HepG2 (cell line): ENCODE data around the gene HOXA10. TPM values are rescaled to one million over a fixed set of nuclear protein-coding genes. Genes with fewer than 3 reads are reported as not detected.
A peak's percentile ranks its signal among the peaks of the same experiment; 100 is the strongest.

Experiments
- ARNT ChIP-seq: fragments of 450-650 bp; IDR thresholded peaks from 2 replicates; pipeline ENCODE4 v1.6.1; 2017
- EHMT2 ChIP-seq: fragments of 200-600 bp; sonication (generic); IDR thresholded peaks from 2 replicates; pipeline ENCODE4 v1.7.0; 2017; ENCODE audit warnings: antibody characterized with exemption, low read depth, low read length, borderline replicate concordance
- IKZF4 ChIP-seq: sonication (generic); formaldehyde crosslinking; IDR thresholded peaks from 2 replicates; pipeline ENCODE4 v1.5.1; 2020; ENCODE audit warnings: borderline replicate concordance, mild to moderate bottlenecking, low read depth, missing genetic modification reagents; ENCODE audit errors: not compliant biosample characterization
- JARID2 ChIP-seq: sonication (generic); formaldehyde crosslinking; IDR thresholded peaks from 2 replicates; pipeline ENCODE4 v1.8.1; 2023; ENCODE audit warnings: missing genetic modification reagents, inconsistent platforms; ENCODE audit not compliant: insufficient replicate concordance
- KMT2B ChIP-seq: IDR thresholded peaks from 2 replicates; pipeline ENCODE4 v1.6.1; 2016; ENCODE audit warnings: missing genetic modification reagents, missing compliant biosample characterization
- NFATC3 ChIP-seq: sonication (generic); formaldehyde crosslinking; IDR thresholded peaks from 2 replicates; pipeline ENCODE4 v1.5.1; 2020; ENCODE audit warnings: mild to moderate bottlenecking, missing genetic modification reagents
- PRMT3 ChIP-seq: sonication (generic); formaldehyde crosslinking; IDR thresholded peaks from 2 replicates; pipeline ENCODE4 v1.8.1; 2022; ENCODE audit warnings: low read depth, mild to moderate bottlenecking, moderate library complexity, missing genetic modification reagents, borderline replicate concordance
- RARA ChIP-seq: IDR thresholded peaks from 2 replicates; pipeline ENCODE4 v1.6.1; 2016; ENCODE audit warnings: missing genetic modification reagents, missing compliant biosample characterization
- RELA ChIP-seq: sonication (generic); formaldehyde crosslinking; IDR thresholded peaks from 2 replicates; pipeline ENCODE4 v1.4.0; 2020; ENCODE audit warnings: missing genetic modification reagents
- RNF2 ChIP-seq: fragments of 450-650 bp; conservative IDR thresholded peaks from 2 replicates; pipeline ENCODE4 v1.6.1; 2016; ENCODE audit warnings: low read depth
- SNAI1 ChIP-seq: sonication (generic); formaldehyde crosslinking; IDR thresholded peaks from 2 replicates; pipeline ENCODE4 v1.5.0; 2020; ENCODE audit warnings: mild to moderate bottlenecking, missing genetic modification reagents, borderline replicate concordance
- ZNF441 ChIP-seq: sonication (generic); formaldehyde crosslinking; IDR thresholded peaks from 2 replicates; pipeline ENCODE4 v1.7.0; 2021; ENCODE audit warnings: missing genetic modification reagents, borderline replicate concordance
- ZNF589 ChIP-seq: sonication (generic); formaldehyde crosslinking; conservative IDR thresholded peaks from 2 replicates; pipeline ENCODE4 v1.8.0; 2022; ENCODE audit warnings: mild to moderate bottlenecking, moderate library complexity, missing genetic modification reagents
- ZNF790 ChIP-seq: sonication (generic); formaldehyde crosslinking; IDR thresholded peaks from 2 replicates; pipeline ENCODE4 v1.8.0; 2022; ENCODE audit warnings: missing genetic modification reagents, mild to moderate bottlenecking, borderline replicate concordance
- ZNF839 ChIP-seq: sonication (generic); formaldehyde crosslinking; IDR thresholded peaks from 2 replicates; pipeline ENCODE4 v1.4.0; 2020; ENCODE audit warnings: missing genetic modification reagents, mild to moderate bottlenecking, borderline replicate concordance
- ZSCAN29 ChIP-seq: sonication (generic); formaldehyde crosslinking; conservative IDR thresholded peaks from 2 replicates; pipeline ENCODE4 v1.4.0; 2020; ENCODE audit warnings: mild to moderate bottlenecking, missing genetic modification reagents
- polyA plus RNA-seq, 8 experiments: library from polyadenylated mRNA; depleted of rRNA in 3 of 8; stranded (reverse) in 7 of 8; unstranded in 1 of 8; fragments of >200 nt; fragmentation: Illumina TruSeq in 4 of 8; extraction: Trizol in 4 of 8; gene quantifications; 2 replicates each; pipeline versions ENCODE4 v1.2.1 to v1.2.3, GENCODE V29; 2011 to 2016; ENCODE audit warnings: low read depth in 4 of 8, missing spikeins in 1 of 8, mixed read lengths in 1 of 8; ENCODE audit not compliant: insufficient read depth in 1 of 8
- total RNA-seq, 5 experiments: library from RNA; depleted of rRNA; stranded (reverse); fragments of >200 nt; fragmentation: Illumina TruSeq; extraction: Trizol; gene quantifications; 2 replicates each; pipeline ENCODE4 v1.2.3, GENCODE V29; 2016; ENCODE audit warnings: low read depth in 1 of 5
- TF ChIP-seq, protein P1 (sequence below): IDR thresholded peaks from 2 replicates; pipeline ENCODE4 v1.6.1; 2012; ENCODE audit warnings: inconsistent platforms
- TF ChIP-seq, protein P2 (sequence below): sonication (generic); formaldehyde crosslinking; IDR thresholded peaks from 2 replicates; pipeline ENCODE4 v1.4.0; 2020; ENCODE audit warnings: missing genetic modification reagents
- TF ChIP-seq, protein P3 (sequence below): sonication (generic); formaldehyde crosslinking; IDR thresholded peaks from 2 replicates; pipeline ENCODE4 v1.5.0; 2020; ENCODE audit warnings: mild to moderate bottlenecking, missing genetic modification reagents, borderline replicate concordance
- TF ChIP-seq, protein P4 (sequence below): sonication (generic); formaldehyde crosslinking; IDR thresholded peaks from 2 replicates; pipeline ENCODE4 v1.4.0; 2020; ENCODE audit warnings: mild to moderate bottlenecking, missing genetic modification reagents
- TF ChIP-seq, protein P5 (sequence below): sonication (generic); formaldehyde crosslinking; IDR thresholded peaks from 2 replicates; pipeline ENCODE4 v1.4.0; 2020; ENCODE audit warnings: missing genetic modification reagents

The HOXA10 gene
- total and polyA plus RNA-seq, 2 of the 13 experiments (the other 11 are each of a cell fraction or from before 2014, with no cell fraction given) = not detected

DNA sequence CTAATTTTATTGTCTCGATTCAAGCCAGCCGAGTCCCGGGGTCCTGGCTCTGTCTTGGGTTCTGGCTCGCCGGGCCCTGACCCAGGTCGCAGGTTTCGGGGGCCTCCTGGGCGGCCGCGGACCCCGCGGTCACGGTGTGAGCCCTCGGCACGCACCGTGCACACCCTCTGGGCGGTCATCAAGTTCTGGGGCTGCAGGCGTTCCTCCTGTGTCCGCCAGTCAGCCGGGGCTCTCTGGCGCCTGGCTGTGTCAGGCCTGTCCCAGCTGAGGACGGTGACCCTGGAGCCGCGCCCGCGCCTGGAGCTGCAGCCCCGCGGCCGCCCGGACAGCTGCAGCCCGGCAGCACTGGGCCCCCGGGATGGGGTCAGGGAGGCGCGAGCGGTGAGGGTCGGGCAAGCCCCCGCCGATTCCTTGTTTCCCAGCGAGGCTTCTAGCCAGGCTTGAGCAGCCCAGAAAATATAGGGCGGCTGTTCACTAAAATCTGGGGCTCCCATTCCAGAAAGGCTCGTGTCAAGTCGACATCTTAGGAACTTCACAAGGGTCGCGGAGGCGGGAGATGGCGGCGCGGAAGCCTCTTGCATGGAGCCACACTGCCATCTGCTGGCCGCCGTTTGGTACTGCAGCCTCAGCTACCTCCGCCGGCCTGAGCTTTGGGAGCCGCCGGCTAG, 13.4 kb downstream of the HOXA10 start (continued):
- no peak for TF ChIP-seq PRMT3
- no peak for TF ChIP-seq IKZF4 (CRISPR knock-in tag)
- TF ChIP-seq NFATC3 (CRISPR knock-in tag) = no peak
- TF ChIP-seq EHMT2 = no peak
- TF ChIP-seq RNF2 = peak; percentile 54; the same call in 1 of the 2 replicates
- TF ChIP-seq, protein P1, sequence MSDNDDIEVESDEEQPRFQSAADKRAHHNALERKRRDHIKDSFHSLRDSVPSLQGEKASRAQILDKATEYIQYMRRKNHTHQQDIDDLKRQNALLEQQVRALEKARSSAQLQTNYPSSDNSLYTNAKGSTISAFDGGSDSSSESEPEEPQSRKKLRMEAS = no peak
- no peak for TF ChIP-seq ZSCAN29 (CRISPR knock-in tag)
- TF ChIP-seq, protein P2, sequence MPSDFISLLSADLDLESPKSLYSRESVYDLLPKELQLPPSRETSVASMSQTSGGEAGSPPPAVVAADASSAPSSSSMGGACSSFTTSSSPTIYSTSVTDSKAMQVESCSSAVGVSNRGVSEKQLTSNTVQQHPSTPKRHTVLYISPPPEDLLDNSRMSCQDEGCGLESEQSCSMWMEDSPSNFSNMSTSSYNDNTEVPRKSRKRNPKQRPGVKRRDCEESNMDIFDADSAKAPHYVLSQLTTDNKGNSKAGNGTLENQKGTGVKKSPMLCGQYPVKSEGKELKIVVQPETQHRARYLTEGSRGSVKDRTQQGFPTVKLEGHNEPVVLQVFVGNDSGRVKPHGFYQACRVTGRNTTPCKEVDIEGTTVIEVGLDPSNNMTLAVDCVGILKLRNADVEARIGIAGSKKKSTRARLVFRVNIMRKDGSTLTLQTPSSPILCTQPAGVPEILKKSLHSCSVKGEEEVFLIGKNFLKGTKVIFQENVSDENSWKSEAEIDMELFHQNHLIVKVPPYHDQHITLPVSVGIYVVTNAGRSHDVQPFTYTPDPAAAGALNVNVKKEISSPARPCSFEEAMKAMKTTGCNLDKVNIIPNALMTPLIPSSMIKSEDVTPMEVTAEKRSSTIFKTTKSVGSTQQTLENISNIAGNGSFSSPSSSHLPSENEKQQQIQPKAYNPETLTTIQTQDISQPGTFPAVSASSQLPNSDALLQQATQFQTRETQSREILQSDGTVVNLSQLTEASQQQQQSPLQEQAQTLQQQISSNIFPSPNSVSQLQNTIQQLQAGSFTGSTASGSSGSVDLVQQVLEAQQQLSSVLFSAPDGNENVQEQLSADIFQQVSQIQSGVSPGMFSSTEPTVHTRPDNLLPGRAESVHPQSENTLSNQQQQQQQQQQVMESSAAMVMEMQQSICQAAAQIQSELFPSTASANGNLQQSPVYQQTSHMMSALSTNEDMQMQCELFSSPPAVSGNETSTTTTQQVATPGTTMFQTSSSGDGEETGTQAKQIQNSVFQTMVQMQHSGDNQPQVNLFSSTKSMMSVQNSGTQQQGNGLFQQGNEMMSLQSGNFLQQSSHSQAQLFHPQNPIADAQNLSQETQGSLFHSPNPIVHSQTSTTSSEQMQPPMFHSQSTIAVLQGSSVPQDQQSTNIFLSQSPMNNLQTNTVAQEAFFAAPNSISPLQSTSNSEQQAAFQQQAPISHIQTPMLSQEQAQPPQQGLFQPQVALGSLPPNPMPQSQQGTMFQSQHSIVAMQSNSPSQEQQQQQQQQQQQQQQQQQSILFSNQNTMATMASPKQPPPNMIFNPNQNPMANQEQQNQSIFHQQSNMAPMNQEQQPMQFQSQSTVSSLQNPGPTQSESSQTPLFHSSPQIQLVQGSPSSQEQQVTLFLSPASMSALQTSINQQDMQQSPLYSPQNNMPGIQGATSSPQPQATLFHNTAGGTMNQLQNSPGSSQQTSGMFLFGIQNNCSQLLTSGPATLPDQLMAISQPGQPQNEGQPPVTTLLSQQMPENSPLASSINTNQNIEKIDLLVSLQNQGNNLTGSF (CRISPR knock-in tag) = no peak
- TF ChIP-seq, protein P3, sequence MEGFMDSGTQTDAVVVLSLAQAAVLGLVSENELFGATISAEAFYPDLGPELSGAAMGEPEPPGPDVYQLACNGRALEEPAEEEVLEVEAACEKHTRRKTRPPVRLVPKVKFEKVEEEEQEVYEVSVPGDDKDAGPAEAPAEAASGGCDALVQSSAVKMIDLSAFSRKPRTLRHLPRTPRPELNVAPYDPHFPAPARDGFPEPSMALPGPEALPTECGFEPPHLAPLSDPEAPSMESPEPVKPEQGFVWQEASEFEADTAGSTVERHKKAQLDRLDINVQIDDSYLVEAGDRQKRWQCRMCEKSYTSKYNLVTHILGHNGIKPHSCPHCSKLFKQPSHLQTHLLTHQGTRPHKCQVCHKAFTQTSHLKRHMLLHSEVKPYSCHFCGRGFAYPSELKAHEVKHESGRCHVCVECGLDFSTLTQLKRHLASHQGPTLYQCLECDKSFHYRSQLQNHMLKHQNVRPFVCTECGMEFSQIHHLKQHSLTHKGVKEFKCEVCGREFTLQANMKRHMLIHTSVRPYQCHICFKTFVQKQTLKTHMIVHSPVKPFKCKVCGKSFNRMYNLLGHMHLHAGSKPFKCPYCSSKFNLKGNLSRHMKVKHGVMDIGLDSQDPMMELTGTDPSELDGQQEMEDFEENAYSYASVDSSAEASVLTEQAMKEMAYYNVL = peak; percentile 58; the same call in 1 of the 2 replicates
- TF ChIP-seq ZNF589 (CRISPR knock-in tag) = no peak
- no peak for TF ChIP-seq ZNF790 (CRISPR knock-in tag)
- 0 out of 2 replicates have a peak, but pooled peaks have one; percentile 17 for TF ChIP-seq RARA (CRISPR knock-in tag)
- TF ChIP-seq, protein P4, sequence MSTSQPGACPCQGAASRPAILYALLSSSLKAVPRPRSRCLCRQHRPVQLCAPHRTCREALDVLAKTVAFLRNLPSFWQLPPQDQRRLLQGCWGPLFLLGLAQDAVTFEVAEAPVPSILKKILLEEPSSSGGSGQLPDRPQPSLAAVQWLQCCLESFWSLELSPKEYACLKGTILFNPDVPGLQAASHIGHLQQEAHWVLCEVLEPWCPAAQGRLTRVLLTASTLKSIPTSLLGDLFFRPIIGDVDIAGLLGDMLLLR (CRISPR knock-in tag) = peak; percentile 44; the same call in 1 of the 2 replicates
- no peak for TF ChIP-seq JARID2
- TF ChIP-seq ARNT = no peak
- TF ChIP-seq RELA (CRISPR knock-in tag) = no peak
- no peak for TF ChIP-seq ZNF441
- TF ChIP-seq, protein P5, sequence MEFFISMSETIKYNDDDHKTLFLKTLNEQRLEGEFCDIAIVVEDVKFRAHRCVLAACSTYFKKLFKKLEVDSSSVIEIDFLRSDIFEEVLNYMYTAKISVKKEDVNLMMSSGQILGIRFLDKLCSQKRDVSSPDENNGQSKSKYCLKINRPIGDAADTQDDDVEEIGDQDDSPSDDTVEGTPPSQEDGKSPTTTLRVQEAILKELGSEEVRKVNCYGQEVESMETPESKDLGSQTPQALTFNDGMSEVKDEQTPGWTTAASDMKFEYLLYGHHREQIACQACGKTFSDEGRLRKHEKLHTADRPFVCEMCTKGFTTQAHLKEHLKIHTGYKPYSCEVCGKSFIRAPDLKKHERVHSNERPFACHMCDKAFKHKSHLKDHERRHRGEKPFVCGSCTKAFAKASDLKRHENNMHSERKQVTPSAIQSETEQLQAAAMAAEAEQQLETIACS (CRISPR knock-in tag) = 0 out of 2 replicates have a peak, but pooled peaks have one; percentile 45
- TF ChIP-seq KMT2B = no peak
- no peak for TF ChIP-seq SNAI1 (CRISPR knock-in tag)
- TF ChIP-seq ZNF839 (CRISPR knock-in tag) = no peak
